GM12878 (cell line): ENCODE measurements around the gene PHPT1. TPM values are rescaled to one million over a fixed set of nuclear protein-coding genes. Genes with fewer than 3 reads are reported as not detected.

Experiments
- ATAC-seq: fragments of 200-7000 bp; cut with Tn5 transposase; 3 replicates; pipeline ENCODE4 v1.9.1; 2020; ENCODE audit warnings: mild to moderate bottlenecking, moderate library complexity
- BruUV-seq: library from RNA; stranded (reverse); fragments of 400-500 nt; replicated peaks from 2 replicates; lab custom pipeline; 2021; lab: Mats Ljungman, UMichigan
- CTCF ChIA-PET: fragments of 300-600 bp; sonication (Branson Sonifier 250); formaldehyde crosslinking; extraction: SDS; loops from one replicate; lab custom pipeline; 2021; ENCODE audit warnings: inconsistent platforms; lab: Yijun Ruan, JAX
- POLR2A ChIA-PET: fragments of 350-600 bp; formaldehyde crosslinking; extraction: SDS; loops from one replicate; lab custom pipeline; 2021; ENCODE audit warnings: inconsistent platforms; lab: Charles Lee
- RAD21 ChIA-PET: fragments of 300-600 bp; sonication (Branson Sonifier 250); formaldehyde crosslinking; loops from one replicate; lab custom pipeline; 2023; ENCODE audit warnings: antibody characterized with exemption; ENCODE audit not compliant: unreplicated experiment; lab: Charles Lee
- SMC1A ChIA-PET: fragments of 300-600 bp; sonication (Branson Sonifier 250); formaldehyde crosslinking; loops from one replicate; lab custom pipeline; 2023; ENCODE audit not compliant: unreplicated experiment, uncharacterized antibody; lab: Charles Lee
- DNase-seq: peaks from one replicate; pipeline ENCODE4 v3.0.0-alpha.2; 2011; ENCODE audit warnings: low read depth, low spot score
- FAIRE-seq: peaks from 3 replicates; lab custom pipeline; 2011; peaks lifted over from hg19 to GRCh38; lab: Jason Lieb, UNC
- H2AFZ ChIP-seq: 2 replicates; pipeline ENCODE4 v1.6.0; 2011; ENCODE audit warnings: low read depth, low read length, control low read depth; ENCODE audit not compliant: control insufficient read depth
- H3K27ac ChIP-seq: 2 replicates; pipeline ENCODE4 v1.5.1; 2011; ENCODE audit warnings: control low read depth; ENCODE audit not compliant: control insufficient read depth, insufficient read depth
- H3K27me3 ChIP-seq, 2 experiments: replicated peaks in 1 of 2; 2 replicates each; pipeline versions ENCODE4 v1.6.0 to v1.6.1; 2011; ENCODE audit warnings: low read length in 1 of 2; ENCODE audit not compliant: control insufficient read depth in 2 of 2, insufficient read depth in 2 of 2
- H3K36me3 ChIP-seq, 2 experiments: 2 replicates each; pipeline ENCODE4 v1.5.1; 2011; ENCODE audit warnings: low read length in 1 of 2; ENCODE audit not compliant: control insufficient read depth in 2 of 2, insufficient read depth in 2 of 2
- H3K4me1 ChIP-seq: 2 replicates; pipeline ENCODE4 v1.6.1; 2011; ENCODE audit warnings: mild to moderate bottlenecking, low read length, moderate library complexity, mixed read lengths; ENCODE audit not compliant: control insufficient read depth, insufficient read depth
- H3K4me2 ChIP-seq: 2 replicates; pipeline ENCODE4 v1.6.0; 2011; ENCODE audit warnings: control low read depth; ENCODE audit not compliant: control insufficient read depth, insufficient read depth
- H3K4me3 ChIP-seq: fragments of 200-600 bp; sonication (generic); 2 replicates; pipeline ENCODE4 v1.5.1; 2016
- H3K79me2 ChIP-seq: 2 replicates; pipeline ENCODE4 v1.6.0; 2011; ENCODE audit warnings: low read length; ENCODE audit not compliant: control insufficient read depth, insufficient read depth
- H3K9ac ChIP-seq: 2 replicates; pipeline ENCODE4 v1.8.0; 2011; ENCODE audit warnings: low read length, control low read depth, mixed read lengths; ENCODE audit not compliant: control insufficient read depth, insufficient read depth
- H3K9me3 ChIP-seq: replicated peaks from 3 replicates; pipeline ENCODE4 v1.5.1; 2011; ENCODE audit warnings: mild to moderate bottlenecking, low read length; ENCODE audit not compliant: control insufficient read depth, insufficient read depth
- H4K20me1 ChIP-seq: 2 replicates; pipeline ENCODE4 v1.6.0; 2011; ENCODE audit not compliant: control insufficient read depth, insufficient read depth
- CREM ChIP-seq: IDR thresholded peaks from 2 replicates; pipeline ENCODE4 v1.6.1; 2014; ENCODE audit warnings: antibody characterized with exemption, low read depth
- EED ChIP-seq: sonication (generic); IDR thresholded peaks from 2 replicates; pipeline ENCODE4 v1.6.1; 2016; ENCODE audit warnings: antibody characterized with exemption, low read depth
- ELK1 ChIP-seq: IDR thresholded peaks from 2 replicates; pipeline ENCODE4 v1.6.1; 2012; ENCODE audit warnings: low read depth, low read length, improper control_type of control experiment
- PAX5 ChIP-seq: IDR thresholded peaks from 2 replicates; pipeline ENCODE4 v1.6.1; 2011; ENCODE audit warnings: low read depth, low read length, borderline replicate concordance
- PAX8 ChIP-seq: fragments of 450-650 bp; IDR thresholded peaks from 2 replicates; pipeline ENCODE4 v1.6.1; 2017; ENCODE audit warnings: mild to moderate bottlenecking, moderate library complexity
- SMAD5 ChIP-seq: IDR thresholded peaks from 2 replicates; pipeline ENCODE4 v1.6.1; 2016; ENCODE audit warnings: antibody characterized with exemption, low read depth
- SMC3 ChIP-seq: IDR thresholded peaks from 2 replicates; pipeline ENCODE4 v1.6.1; 2011; ENCODE audit warnings: low read length, improper control_type of control experiment, borderline replicate concordance
- SRF ChIP-seq, 2 experiments: IDR thresholded peaks; 2 replicates each; pipeline ENCODE4 v1.6.1; 2011; ENCODE audit warnings: low read depth in 2 of 2, low read length in 2 of 2, mild to moderate bottlenecking in 1 of 2, moderate library complexity in 1 of 2
- STAT3 ChIP-seq: IDR thresholded peaks from 2 replicates; pipeline ENCODE4 v1.6.1; 2011; ENCODE audit warnings: low read depth, low read length, improper control_type of control experiment
- SUPT20H ChIP-seq: IDR thresholded peaks from 2 replicates; pipeline ENCODE4 v1.6.1; 2011; ENCODE audit warnings: low read depth, mild to moderate bottlenecking, low read length, moderate library complexity, borderline replicate concordance; ENCODE audit not compliant: control insufficient read depth
- TARDBP ChIP-seq: IDR thresholded peaks from 2 replicates; pipeline ENCODE4 v1.6.1; 2016; ENCODE audit warnings: borderline replicate concordance
- TCF3 ChIP-seq: IDR thresholded peaks from 2 replicates; pipeline ENCODE4 v1.6.1; 2012; ENCODE audit warnings: low read depth, mild to moderate bottlenecking, low read length, borderline replicate concordance; ENCODE audit not compliant: insufficient read depth
- ZBTB4 ChIP-seq: fragments of 450-650 bp; formaldehyde crosslinking; IDR thresholded peaks from 2 replicates; pipeline ENCODE4 v1.4.0; 2022; ENCODE audit warnings: mild to moderate bottlenecking, moderate library complexity
- ZZZ3 ChIP-seq: IDR thresholded peaks from 2 replicates; pipeline ENCODE4 v1.6.1; 2011; ENCODE audit warnings: low read depth; ENCODE audit not compliant: control insufficient read depth, insufficient read length
- WGBS: methylation state at CpG from one replicate; pipeline ENCODE4 v1.1.6; 2016; ENCODE audit warnings: low lambda C conversion rate; ENCODE audit not compliant: insufficient replicate concordance, insufficient coverage; ENCODE audit errors: missing lambda C conversion rate; 5-methylcytosine and 5-hydroxymethylcytosine counted together
- in situ Hi-C: fragments of 300-500 bp; cut with MboI; formaldehyde crosslinking; loops from 9 replicates; pipeline ENCODE4 v1.14.3; 2018; ENCODE audit warnings: mixed read lengths
- intact Hi-C: fragments of 100-400 bp; cut with micrococcal nuclease; formaldehyde crosslinking; loops from one replicate; pipeline ENCODE4 v1.14.2; 2022; ENCODE audit not compliant: unreplicated experiment
- polyA plus RNA-seq, 11 experiments: library from polyadenylated mRNA; depleted of rRNA in 4 of 11; unstranded in 6 of 11; stranded (reverse) in 5 of 11; fragments of >200 nt; fragmentation: Nextera tagmentation in 4 of 11; fragmentation: Illumina TruSeq in 1 of 11; extraction: Ambion mirVana in 4 of 11; extraction: Trizol in 1 of 11; gene quantifications; 1 replicate in 1 of 11; 2 replicates in 10 of 11; pipeline versions ENCODE4 v1.2.1 to v1.2.3, GENCODE V29; 2011 to 2016; ENCODE audit warnings: inconsistent platforms in 2 of 11, missing spikeins in 2 of 11, low read depth in 1 of 11
- total RNA-seq, 4 experiments: library from RNA; depleted of rRNA in 3 of 4; stranded (reverse); fragments of >200 nt in 3 of 4; fragmentation: Illumina TruSeq in 1 of 4; extraction: Trizol in 1 of 4; gene quantifications; 2 replicates each; pipeline versions ENCODE4 v1.2.1 to v1.2.3, GENCODE V29; 2013 to 2021

The PHPT1 gene
- total and polyA plus RNA-seq, 10 of the 15 experiments (the other 5 are each of a cell fraction or from before 2014, with no cell fraction given) = 56.2 to 323 (median 140) TPM

GRCh38 chr9:136847826-136848392 is 1.3 kb upstream of the PHPT1 start:
- Histone ChIP-seq H4K20me1 (no peaks in the 10 kb centered on the region; the same call in 1 of the 2 replicates), H2AFZ (peak overlapping the region; percentile 11), H3K79me2 (peaks cover 10% of the 10 kb centered on the region; the same call in 1 of the 2 replicates), H3K4me1 (peaks cover 13% of the 10 kb centered on the region), H3K27ac (no peak overlapping the region), H3K36me3 (peaks cover 4 to 8% of the 10 kb centered on the region in 2 experiments; a peak in 3 of 4 replicates), H3K9me3 (peaks cover 4% of the 10 kb centered on the region; the same call in 1 of the 3 replicates), H3K4me2 (peak overlapping the region; percentile 77), H3K4me3 (peak overlapping the region; percentile 80), H3K27me3 (no peaks in the 10 kb centered on the region; a peak in 1 of 4 replicates), H3K9ac (peak overlapping the region; percentile 53)
- intact Hi-C loops (loop anchor here (2.0 to 5.0 kb wide), 3 partner anchors 34 to 189 kb away; partner anchors contain the start of gene TMEM141), in situ Hi-C loops (no loop called here)
- ATAC-seq = peak; percentile 59
- FAIRE-seq = peak; percentile 91
- ChIA-PET RAD21 (interaction anchor here (1.3 to 1.8 kb wide), 3 partner anchors 34 to 54 kb away, joined by 3 to 7 read pairs (median 5); partner anchors contain the start of gene TRAF2), SMC1A (no interaction called here), CTCF (interaction anchor here (0.7 to 2.2 kb wide), 8 partner anchors 34 to 187 kb away, joined by 3 to 7 read pairs (median 4); partner anchors contain the start of gene TRAF2), POLR2A (interaction anchor here (0.7 to 1.8 kb wide), 3 partner anchors 34 to 96 kb away, joined by 5 to 9 read pairs (median 5); partner anchors contain the start of genes FBXW5 and TRAF2)
- under 1% methylated on average over 24 of the region's 48 CpGs for WGBS
- peak; percentile 23 for DNase-seq
- no TSS peak for BruUV-seq
- TF ChIP-seq PAX5 (no peak), TARDBP (no peak), SMC3 (no peak), SUPT20H (no peak), ZZZ3 (no peak), SRF (IDR thresholded peaks at IDR 0.05; ENCODE audit: low read depth in 2 of 2, low read length in 2 of 2) (no peak), SMAD5 (no peak), STAT3 (no peak), CREM (no peak), EED (no peak), ZBTB4 (CRISPR knock-in tag) (no peak), ELK1 (no peak), PAX8 (no peak), TCF3 (no peak)
